PC-3 (cell line): Measurements from ENCODE around the gene GORASP1. TPM values are rescaled to one million over a fixed set of nuclear protein-coding genes. Genes with fewer than 3 reads are reported as not detected.

Experiments
- ATAC-seq: fragments of 200-7000 bp; cut with Tn5 transposase; 2 replicates; pipeline ENCODE4 v1.9.1; 2020; ENCODE audit warnings: mild to moderate bottlenecking, moderate library complexity
- BruUV-seq: library from RNA; stranded (reverse); fragments of 400-500 nt; replicated peaks from 2 replicates; lab custom pipeline; 2021; lab: Mats Ljungman, UMichigan
- CTCF ChIA-PET: fragments of 300-600 bp; sonication (Branson Sonifier 250); formaldehyde crosslinking; loops from one replicate; lab custom pipeline; 2022; ENCODE audit warnings: antibody characterized with exemption; lab: Charles Lee
- POLR2A ChIA-PET: fragments of 300-600 bp; sonication (Branson Sonifier 250); formaldehyde crosslinking; loops from one replicate; lab custom pipeline; 2022; ENCODE audit warnings: antibody characterized with exemption; ENCODE audit not compliant: unreplicated experiment; lab: Charles Lee
- DNase-seq: peaks from one replicate; pipeline ENCODE4 v3.0.0-alpha.2; 2015
- H2AFZ ChIP-seq: fragments of 300-600 bp; sonication (generic); 2 replicates; pipeline ENCODE4 v1.6.0; 2016; ENCODE audit warnings: antibody characterized with exemption, low read length
- H3F3A ChIP-seq: fragments of 300-600 bp; sonication (generic); one replicate; pipeline ENCODE4 v1.6.0; 2017; ENCODE audit warnings: antibody characterized with exemption, low read length, control low read depth, mild to moderate bottlenecking; ENCODE audit not compliant: unreplicated experiment
- H3K27ac ChIP-seq: fragments of 300-600 bp; sonication (generic); 2 replicates; pipeline ENCODE4 v1.5.1; 2016; ENCODE audit warnings: mild to moderate bottlenecking, low read length
- H3K27me3 ChIP-seq: fragments of 300-600 bp; sonication (generic); 2 replicates; pipeline ENCODE4 v1.6.1; 2016; ENCODE audit warnings: low read length, mixed read lengths
- H3K36me3 ChIP-seq: fragments of 300-600 bp; sonication (generic); 2 replicates; pipeline ENCODE4 v1.6.1; 2016; ENCODE audit warnings: low read depth, mixed run types, low read length, mixed read lengths
- H3K4me1 ChIP-seq: fragments of 300-600 bp; sonication (generic); 2 replicates; pipeline ENCODE4 v1.5.1; 2016; ENCODE audit warnings: low read length; ENCODE audit not compliant: insufficient read depth
- H3K4me2 ChIP-seq: fragments of 300-600 bp; sonication (generic); 2 replicates; pipeline ENCODE4 v1.6.0; 2016; ENCODE audit warnings: low read length
- H3K4me3 ChIP-seq: fragments of 300-600 bp; sonication (generic); 2 replicates; pipeline ENCODE4 v1.5.1; 2016; ENCODE audit warnings: mild to moderate bottlenecking, low read length, mixed read lengths
- H3K79me2 ChIP-seq: fragments of 300-600 bp; sonication (generic); 2 replicates; pipeline ENCODE4 v1.6.1; 2017; ENCODE audit warnings: low read length, mixed read lengths
- H3K9ac ChIP-seq: fragments of 300-600 bp; sonication (generic); 2 replicates; pipeline ENCODE4 v1.6.0; 2016; ENCODE audit warnings: mild to moderate bottlenecking, low read length
- H3K9me2 ChIP-seq: fragments of 300-600 bp; sonication (generic); replicated peaks from 2 replicates; pipeline ENCODE4 v1.6.1; 2016; ENCODE audit warnings: mixed run types, low read length, mixed read lengths
- H3K9me3 ChIP-seq: fragments of 300-600 bp; sonication (generic); 2 replicates; pipeline ENCODE4 v1.6.1; 2016; ENCODE audit warnings: low read length, mixed read lengths
- H4K20me1 ChIP-seq: fragments of 300-600 bp; sonication (generic); 2 replicates; pipeline ENCODE4 v1.6.1; 2016; ENCODE audit warnings: low read length, mixed read lengths
- CTCF ChIP-seq: fragments of 300-600 bp; sonication (generic); conservative IDR thresholded peaks from 2 replicates; pipeline ENCODE4 v1.5.1; 2017; ENCODE audit warnings: antibody characterized with exemption, low read depth, mild to moderate bottlenecking, low read length
- EZH2 ChIP-seq: fragments of 300-600 bp; sonication (generic); IDR thresholded peaks from one replicate; pipeline ENCODE4 v1.6.1; 2017; ENCODE audit warnings: antibody characterized with exemption, mild to moderate bottlenecking, low read length; ENCODE audit not compliant: unreplicated experiment
- EZH2phosphoT487 ChIP-seq: fragments of 300-600 bp; sonication (generic); IDR thresholded peaks from 2 replicates; pipeline ENCODE4 v1.6.1; 2018; ENCODE audit warnings: mild to moderate bottlenecking, antibody characterized with exemption, low read length, borderline replicate concordance
- intact Hi-C: fragments of 100-400 bp; cut with micrococcal nuclease; formaldehyde crosslinking; loops from 2 replicates; pipeline ENCODE4 v1.9.0; 2023
- total RNA-seq: library from RNA; depleted of rRNA; stranded (reverse); fragments of >200 nt; gene quantifications from 2 replicates; pipeline ENCODE4 v1.2.3, GENCODE V29; 2014

The GORASP1 gene
- total RNA-seq, 1 experiment from 2014 or later = 47.4 TPM

- ATAC-seq (no peak), DNase-seq (no peak)
- BruUV-seq = no TSS peak
- Histone ChIP-seq H2AFZ (no peak overlapping the region), H3K79me2 (no peaks in the 10 kb centered on the region), H3K4me2 (no peak overlapping the region), H3K9me3 (no peaks in the 10 kb centered on the region), H3F3A (no peaks in the 10 kb centered on the region), H3K27ac (no peak overlapping the region), H4K20me1 (no peaks in the 10 kb centered on the region), H3K27me3 (no peaks in the 10 kb centered on the region), H3K4me3 (no peak overlapping the region), H3K9ac (no peak overlapping the region), H3K4me1 (no peaks in the 10 kb centered on the region), H3K36me3 (no peaks in the 10 kb centered on the region), H3K9me2 (no peaks in the 10 kb centered on the region)
- ChIA-PET CTCF (no interaction called here), POLR2A (no interaction called here)
- intact Hi-C loops = no loop called here
- no peak for TF ChIP-seq CTCF
- TF ChIP-seq EZH2phosphoT487 = no peak
- no peak for TF ChIP-seq EZH2
These were observed 10.7 kb upstream of the GORASP1 start for GRCh38 chr3:39118079-39118478.

GRCh38 chr3:39115870-39116269 is 8.4 kb upstream of the GORASP1 start:
- Histone ChIP-seq H3K4me1 (no peaks in the 10 kb centered on the region), H3F3A (no peaks in the 10 kb centered on the region), H3K4me3 (no peak overlapping the region), H3K9ac (no peak overlapping the region), H3K4me2 (no peak overlapping the region), H3K9me3 (no peaks in the 10 kb centered on the region), H3K27me3 (no peaks in the 10 kb centered on the region), H3K9me2 (no peaks in the 10 kb centered on the region), H3K79me2 (no peaks in the 10 kb centered on the region), H4K20me1 (no peaks in the 10 kb centered on the region), H3K36me3 (no peaks in the 10 kb centered on the region), H2AFZ (no peak overlapping the region), H3K27ac (no peak overlapping the region)
- CTCF ChIA-PET = no interaction called here
- POLR2A ChIA-PET = no interaction called here
- no peak for TF ChIP-seq EZH2phosphoT487
- TF ChIP-seq EZH2 = no peak
- no peak for TF ChIP-seq CTCF
- no TSS peak for BruUV-seq
- DNase-seq (no peak), ATAC-seq (no peak)
- intact Hi-C loops = no loop called here

- Histone ChIP-seq H3K9ac (no peak overlapping the region), H2AFZ (no peak overlapping the region), H3K36me3 (no peaks in the 10 kb centered on the region), H3K9me2 (no peaks in the 10 kb centered on the region), H3K27ac (no peak overlapping the region), H3K27me3 (no peaks in the 10 kb centered on the region), H3K4me3 (no peak overlapping the region), H3K79me2 (no peaks in the 10 kb centered on the region), H4K20me1 (no peaks in the 10 kb centered on the region), H3F3A (no peaks in the 10 kb centered on the region), H3K4me1 (no peaks in the 10 kb centered on the region), H3K9me3 (no peaks in the 10 kb centered on the region), H3K4me2 (no peak overlapping the region)
- CTCF ChIA-PET = no interaction called here
- ATAC-seq (no peak), DNase-seq (no peak)
- TF ChIP-seq EZH2 = no peak
- no peak for TF ChIP-seq CTCF
- BruUV-seq = no TSS peak
- POLR2A ChIA-PET = no interaction called here
- intact Hi-C loops = no loop called here
These were observed 7.0 kb upstream of the GORASP1 start for GRCh38 chr3:39114456-39114855.
